ENCODE data around the gene GAB2. TPM values are rescaled to one million over a fixed set of nuclear protein-coding genes. Genes with fewer than 3 reads are reported as not detected.
"Not testable (repeated sequence)": the region's sequence is repeated elsewhere in the genome, so short reads cannot be mapped to it uniquely, and the experiment has no call there.

The GAB2 gene
- total RNA-seq, 1 donor: 50.6 TPM

GRCh38 chr11:78371221-78371891 is 46.3 kb downstream of the GAB2 start:
- DNase-seq (ENCODE audit: low read depth in 2 of 3, low spot score in 2 of 3): no peak

GRCh38 chr11:78370406-78371172 is 47.0 kb downstream of the GAB2 start:
- no peak for DNase-seq (ENCODE audit: low read depth in 2 of 3, low spot score in 2 of 3)

DNA sequence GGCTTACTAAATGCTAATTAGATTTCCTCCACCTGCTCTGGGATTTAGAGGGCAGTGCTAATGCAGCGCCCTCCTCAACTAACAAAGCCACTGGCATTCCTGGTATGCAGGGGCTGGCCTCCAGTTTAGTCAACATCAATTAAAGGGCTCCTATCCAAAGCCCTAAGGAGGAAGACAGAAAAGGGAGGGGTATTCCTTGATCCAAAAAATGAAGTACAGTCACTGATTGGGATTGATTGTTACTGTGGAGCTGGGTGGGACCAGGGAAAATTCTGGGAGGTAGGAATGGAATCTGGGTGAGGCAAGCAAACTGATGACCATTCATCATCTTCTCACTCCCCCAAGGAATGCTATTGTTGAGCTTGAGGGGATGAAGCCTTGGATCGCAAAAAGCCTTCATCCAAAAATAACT is 52.2 kb downstream of the GAB2 start:
- DNase-seq (ENCODE audit: low read depth in 2 of 3, low spot score in 2 of 3): no peak

GRCh38 chr11:78364128-78364751 is 53.4 kb downstream of the GAB2 start:
- DNase-seq (ENCODE audit: low read depth in 2 of 3, low spot score in 2 of 3): no peak

GRCh38 chr11:78363024-78363619 is 54.5 kb downstream of the GAB2 start:
- peak in 2 of 3 donors; percentile 24 to 39 for DNase-seq (ENCODE audit: low read depth in 2 of 3, low spot score in 2 of 3)

- no peak for DNase-seq (ENCODE audit: low read depth in 2 of 3, low spot score in 2 of 3)
These were observed 56.4 kb downstream of the GAB2 start for GRCh38 chr11:78361228-78361627.

DNA sequence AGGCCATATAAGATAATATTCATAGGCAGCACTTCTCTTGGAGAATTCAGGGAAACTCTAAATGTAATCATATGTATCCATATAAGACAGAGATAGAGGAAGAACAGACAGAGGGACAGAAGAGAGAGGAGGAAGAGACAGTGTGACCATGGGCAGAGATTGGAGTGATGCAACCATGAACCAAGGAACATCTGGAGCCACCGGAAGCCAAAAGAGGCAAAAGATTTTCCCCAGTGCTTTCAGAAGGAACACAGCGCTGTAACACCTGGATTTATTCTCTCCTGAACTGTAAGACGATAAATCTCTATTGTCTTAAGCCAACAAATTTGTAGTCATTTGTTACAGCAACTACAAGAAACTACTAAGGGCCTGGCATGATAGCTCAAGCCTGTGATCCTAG is 57.7 kb downstream of the GAB2 start:
- no peak for DNase-seq (ENCODE audit: low read depth in 2 of 3, low spot score in 2 of 3)

GRCh38 chr11:78357924-78358323 is 59.7 kb downstream of the GAB2 start:
- DNase-seq (ENCODE audit: low read depth in 2 of 3, low spot score in 2 of 3): not testable (repeated sequence)

DNA sequence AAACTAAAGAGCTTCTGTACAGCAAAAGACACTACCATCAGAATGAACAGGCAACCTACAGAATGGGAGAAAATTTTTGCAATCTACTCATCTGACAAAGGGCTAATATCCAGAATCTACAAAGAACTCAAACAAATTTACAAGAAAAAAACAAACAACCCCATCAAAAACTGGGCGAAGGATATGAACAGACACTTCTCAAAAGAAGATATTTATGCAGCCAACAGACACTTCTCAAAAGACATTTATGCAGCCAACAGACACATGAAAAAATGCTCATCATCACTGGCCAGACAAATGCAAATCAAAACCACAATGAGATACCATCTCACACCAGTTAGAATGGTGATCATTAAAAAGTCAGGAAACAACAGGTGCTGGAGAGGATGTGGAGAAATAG is 60.2 kb downstream of the GAB2 start:
- not testable (repeated sequence) for DNase-seq (ENCODE audit: low read depth in 2 of 3, low spot score in 2 of 3)

- not testable (repeated sequence) for DNase-seq (ENCODE audit: low read depth in 2 of 3, low spot score in 2 of 3)
These were observed 61.9 kb downstream of the GAB2 start for GRCh38 chr11:78355742-78356141.

- DNase-seq (ENCODE audit: low read depth in 2 of 3, low spot score in 2 of 3): no peak
These were observed 62.3 kb downstream of the GAB2 start for GRCh38 chr11:78355309-78355705.

DNA sequence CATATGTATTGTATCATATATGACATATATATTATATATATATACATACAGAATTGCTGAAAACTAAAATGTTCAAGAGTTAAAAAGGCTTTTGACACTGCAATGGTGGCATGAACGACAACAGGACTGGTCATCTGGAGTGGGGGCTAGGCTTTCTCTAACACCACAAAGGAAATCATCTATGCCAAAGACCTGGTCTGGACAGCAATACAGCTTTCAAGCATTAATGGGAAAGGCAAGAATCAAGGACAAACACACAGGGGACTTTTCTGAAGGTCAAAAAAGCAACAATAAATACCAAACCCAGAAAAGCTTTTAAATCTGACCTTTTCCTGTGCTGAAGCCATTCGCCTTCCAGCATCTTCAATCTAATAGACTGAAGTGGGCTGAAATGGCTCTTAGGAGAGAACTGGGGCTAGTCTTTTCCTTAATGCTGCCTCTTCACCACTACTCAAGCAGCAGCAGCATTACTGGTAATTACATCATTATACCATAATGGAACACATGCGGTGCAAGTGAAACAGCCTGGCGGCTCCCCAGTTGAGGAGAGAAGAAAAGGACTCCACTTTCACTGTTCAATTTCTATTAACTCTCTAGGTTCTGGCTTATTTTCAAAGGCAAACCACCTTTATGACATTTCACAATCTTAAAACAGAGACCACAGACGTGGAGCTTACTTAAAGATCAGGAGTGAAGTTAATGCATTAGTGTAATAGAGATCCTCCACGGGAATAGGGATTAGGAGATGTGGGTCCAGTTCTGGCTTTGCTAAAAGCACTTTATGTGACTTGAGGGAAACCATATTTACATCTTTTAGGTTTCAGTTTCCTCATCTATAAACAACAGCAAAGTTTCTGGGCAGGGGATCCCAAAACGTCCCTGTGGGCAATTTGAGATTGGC is 63.0 kb downstream of the GAB2 start:
- DNase-seq (ENCODE audit: low read depth in 2 of 3, low spot score in 2 of 3): no peak

GRCh38 chr11:78351979-78352841 is 65.4 kb downstream of the GAB2 start:
- no peak for DNase-seq (ENCODE audit: low read depth in 2 of 3, low spot score in 2 of 3)

- DNase-seq (ENCODE audit: low read depth in 2 of 3, low spot score in 2 of 3): peak in 2 of 3 donors; percentile 22 to 39
These were observed 66.4 kb downstream of the GAB2 start for GRCh38 chr11:78351193-78351592.

- peak in 2 of 3 donors; percentile 17 to 71 for DNase-seq (ENCODE audit: low read depth in 2 of 3, low spot score in 2 of 3)
These were observed 66.9 kb downstream of the GAB2 start for GRCh38 chr11:78350646-78351165.

DNA sequence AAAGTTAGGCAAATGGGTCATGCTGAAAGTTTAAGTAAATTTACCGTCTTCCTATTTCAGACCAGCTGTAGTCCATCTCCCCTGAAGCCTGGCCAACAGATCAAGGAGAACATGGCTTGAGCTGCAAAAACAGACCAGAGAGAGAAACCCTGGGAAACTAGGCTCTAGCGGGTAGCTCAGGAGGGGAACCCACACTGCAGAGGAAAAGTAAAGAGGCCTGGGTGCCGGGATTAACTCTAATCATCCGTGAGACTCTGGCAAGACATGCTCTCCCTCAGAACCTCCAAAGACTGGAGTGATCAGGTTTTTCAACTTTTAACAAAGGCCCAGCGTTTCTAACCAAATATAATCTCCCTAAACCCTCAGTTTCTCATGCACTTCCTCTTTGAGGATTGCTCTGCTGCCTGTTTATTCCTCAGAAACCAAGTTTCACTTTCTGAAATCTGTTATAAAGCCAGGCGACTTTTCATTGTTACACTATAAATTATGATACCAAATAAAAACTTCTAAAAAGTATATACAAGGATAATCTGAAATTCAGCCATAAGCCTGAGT is 67.5 kb downstream of the GAB2 start:
- peak in 1 of 3 donors; percentile 39 for DNase-seq (ENCODE audit: low read depth in 2 of 3, low spot score in 2 of 3)

- DNase-seq (ENCODE audit: low read depth in 2 of 3, low spot score in 2 of 3): no peak
These were observed 68.0 kb downstream of the GAB2 start for GRCh38 chr11:78349624-78350023.

DNA sequence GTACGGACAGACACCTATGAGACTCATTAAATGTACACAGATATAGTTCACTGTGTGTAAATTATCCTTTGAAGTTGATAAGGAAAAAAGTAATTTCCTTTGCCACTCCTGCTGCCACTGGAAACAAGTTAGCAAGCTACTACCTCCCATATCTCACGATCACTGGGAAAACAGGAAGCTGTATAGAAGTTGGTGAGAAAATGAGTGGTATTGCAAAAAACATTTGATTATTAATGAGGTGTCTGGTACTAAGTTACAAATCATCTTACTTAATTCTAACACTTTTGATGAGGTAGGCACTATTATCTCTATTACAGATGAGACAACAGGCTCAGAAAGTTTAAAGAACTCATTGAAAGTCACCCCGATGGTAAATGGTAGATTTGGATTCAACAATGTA is 68.5 kb downstream of the GAB2 start:
- DNase-seq (ENCODE audit: low read depth in 2 of 3, low spot score in 2 of 3): no peak

- DNase-seq (ENCODE audit: low read depth in 2 of 3, low spot score in 2 of 3): no peak
These were observed 69.7 kb downstream of the GAB2 start for GRCh38 chr11:78347956-78348355.

Measured in hematopoietic multipotent progenitor cell (in vitro differentiated cells).